Lower leg skin (tissue), 3 donors: ENCODE data around the gene TMEM87A.

Experiments
- CTCF ChIP-seq, 3 donors: fragments of 450-650 bp; IDR thresholded peaks; one replicate each; pipeline ENCODE4 v1.5.1; 2016; ENCODE audit warnings: antibody characterized with exemption in 3 of 3, mild to moderate bottlenecking in 3 of 3, moderate library complexity in 2 of 3
- POLR2A ChIP-seq, 2 donors: fragments of 450-650 bp; IDR thresholded peaks; one replicate each; pipeline ENCODE4 v1.6.1; 2016 to 2017; ENCODE audit warnings: antibody characterized with exemption in 2 of 2, mild to moderate bottlenecking in 1 of 2, moderate library complexity in 1 of 2

- TF ChIP-seq CTCF (IDR thresholded peaks at IDR 0.05) (no peak), POLR2A (IDR thresholded peaks at IDR 0.05) (no peak)
These were observed 42.1 kb downstream of the TMEM87A start for GRCh38 chr15:42231088-42231487.
